Endothelial cell of umbilical vein (primary cell): Measurements from ENCODE around the gene RNMT. TPM values are rescaled to one million over a fixed set of nuclear protein-coding genes. Genes with fewer than 3 reads are reported as not detected.

Experiments used
- BruUV-seq: library from RNA; stranded (reverse); fragments of 400-500 nt; replicated peaks from 2 replicates; lab custom pipeline; 2021; lab: Mats Ljungman, UMichigan
- CTCF ChIA-PET: fragments of 300-600, 350-600 bp; sonication (Branson Sonifier 250); formaldehyde crosslinking; loops from one replicate; lab custom pipeline; 2021; ENCODE audit warnings: antibody characterized with exemption, inconsistent platforms; lab: Charles Lee
- POLR2A ChIA-PET: fragments of 300-600, 350-600 bp; sonication (Branson Sonifier 250); formaldehyde crosslinking; loops from one replicate; lab custom pipeline; 2021; ENCODE audit warnings: antibody characterized with exemption, inconsistent platforms; lab: Charles Lee
- DNase-seq: peaks from one replicate; pipeline ENCODE4 v3.0.0-alpha.2; 2011; ENCODE audit warnings: low read depth, low spot score
- FAIRE-seq: peaks from 2 replicates; lab custom pipeline; 2011; peaks lifted over from hg19 to GRCh38; lab: Jason Lieb, UNC
- H2AFZ ChIP-seq: 2 replicates; pipeline ENCODE4 v1.6.0; 2012; ENCODE audit warnings: low read depth, low read length, control low read depth, inconsistent platforms
- H3K27ac ChIP-seq: 2 replicates; pipeline ENCODE4 v1.5.1; 2011; ENCODE audit warnings: low read depth, mild to moderate bottlenecking, control low read depth, low read length, moderate library complexity; ENCODE audit not compliant: insufficient read depth
- H3K27me3 ChIP-seq, 2 experiments: 2 replicates each; pipeline versions ENCODE4 v1.6.0 to v1.6.1; 2011; ENCODE audit warnings: low read length in 2 of 2, mixed read lengths in 1 of 2; ENCODE audit not compliant: control insufficient read depth in 2 of 2, insufficient read depth in 2 of 2
- H3K36me3 ChIP-seq, 2 experiments: 2 replicates in 1 of 2; 3 replicates in 1 of 2; pipeline ENCODE4 v1.5.1; 2011; ENCODE audit warnings: low read length in 2 of 2, mild to moderate bottlenecking in 1 of 2, moderate library complexity in 1 of 2; ENCODE audit not compliant: control insufficient read depth in 2 of 2, insufficient read depth in 2 of 2; ENCODE audit errors: extremely low read depth in 1 of 2
- H3K4me1 ChIP-seq: 3 replicates; pipeline ENCODE4 v1.5.1; 2011; ENCODE audit warnings: mild to moderate bottlenecking, low read length; ENCODE audit not compliant: control insufficient read depth, insufficient read depth; ENCODE audit errors: extremely low read depth
- H3K4me2 ChIP-seq: 2 replicates; pipeline ENCODE4 v1.6.1; 2011; ENCODE audit warnings: low read length, control low read depth, mixed read lengths; ENCODE audit not compliant: insufficient read depth
- H3K4me3 ChIP-seq, 3 experiments: fragments of 200-600 bp in 1 of 3; sonication (generic), shearing (Covaris generic) in 1 of 3; replicated peaks in 1 of 3; 2 replicates each; pipeline ENCODE4 v1.5.1; 2011 to 2016; ENCODE audit warnings: control low read depth in 3 of 3, low read length in 3 of 3, mild to moderate bottlenecking in 2 of 3, inconsistent platforms in 1 of 3, low read depth in 1 of 3, moderate library complexity in 1 of 3; ENCODE audit not compliant: insufficient read depth in 1 of 3
- H3K79me2 ChIP-seq: 2 replicates; pipeline ENCODE4 v1.6.0; 2012; ENCODE audit warnings: low read length, inconsistent platforms; ENCODE audit not compliant: control insufficient read depth, insufficient read depth
- H3K9ac ChIP-seq: replicated peaks from 2 replicates; pipeline ENCODE3; 2011; ENCODE audit warnings: low read length, control low read depth; ENCODE audit not compliant: insufficient read depth; ENCODE audit errors: extremely low read depth
- H3K9me1 ChIP-seq: replicated peaks from 3 replicates; pipeline ENCODE4 v1.6.0; 2011; ENCODE audit warnings: mild to moderate bottlenecking, low read length; ENCODE audit not compliant: control insufficient read depth, insufficient read depth; ENCODE audit errors: extremely low read depth
- H3K9me3 ChIP-seq: replicated peaks from 2 replicates; pipeline ENCODE4 v1.5.1; 2012; ENCODE audit warnings: low read length, inconsistent platforms; ENCODE audit not compliant: control insufficient read depth, insufficient read depth
- H4K20me1 ChIP-seq: replicated peaks from 2 replicates; pipeline ENCODE3; 2011; ENCODE audit warnings: mild to moderate bottlenecking, low read length; ENCODE audit not compliant: control insufficient read depth, insufficient read depth; ENCODE audit errors: extremely low read depth
- EZH2 ChIP-seq: IDR thresholded peaks from 2 replicates; pipeline ENCODE4 v1.6.1; 2012; ENCODE audit warnings: borderline replicate concordance, low read depth, mild to moderate bottlenecking, moderate library complexity, low read length, inconsistent platforms; ENCODE audit not compliant: severe bottlenecking
- FOS ChIP-seq: IDR thresholded peaks from 2 replicates; pipeline ENCODE4 v1.6.1; 2011; ENCODE audit warnings: mild to moderate bottlenecking, low read length, moderate library complexity, borderline replicate concordance; ENCODE audit not compliant: insufficient read depth
- GATA2 ChIP-seq: IDR thresholded peaks from 2 replicates; pipeline ENCODE4 v1.7.0; 2011; ENCODE audit warnings: low read depth, mild to moderate bottlenecking, moderate library complexity, mixed read lengths, low read length; ENCODE audit not compliant: insufficient read length, insufficient read depth
- JUN ChIP-seq: IDR thresholded peaks from 2 replicates; pipeline ENCODE4 v1.6.1; 2011; ENCODE audit warnings: borderline replicate concordance, low read depth; ENCODE audit not compliant: insufficient read length, insufficient read depth
- POLR2A ChIP-seq: IDR thresholded peaks from 2 replicates; pipeline ENCODE4 v1.6.1; 2012; ENCODE audit warnings: low read depth, mild to moderate bottlenecking, control low read depth, low read length
- dilution Hi-C: fragments of 300-500 bp; cut with MboI; formaldehyde crosslinking; loops from one replicate; pipeline ENCODE4 v1.15.0; 2019; ENCODE audit warnings: low sequenced_read_pairs; ENCODE audit not compliant: extremely low pct_ligation_motif_present
- intact Hi-C: fragments of 100-400 bp; cut with micrococcal nuclease; formaldehyde crosslinking; loops from one replicate; pipeline ENCODE4 v1.10.0; 2022
- polyA plus RNA-seq, 4 experiments: library from polyadenylated mRNA; depleted of rRNA in 3 of 4; stranded (reverse) in 3 of 4; unstranded in 1 of 4; fragments of >200 nt; gene quantifications; 2 replicates each; pipeline versions ENCODE4 v1.2.1 to v1.2.3, GENCODE V29; 2011 to 2012; ENCODE audit warnings: missing spikeins in 1 of 4
- total RNA-seq: library from RNA; stranded (reverse); gene quantifications from 2 replicates; pipeline ENCODE4 v1.2.3, GENCODE V29; 2021
- TF ChIP-seq, protein P1 (sequence below), 2 donors: IDR thresholded peaks; 1 replicate in 1 of 2; 2 replicates in 1 of 2; pipeline ENCODE4 v1.5.1; 2011; ENCODE audit warnings: low read length in 2 of 2, mild to moderate bottlenecking in 2 of 2, moderate library complexity in 2 of 2, control low read depth in 1 of 2, inconsistent platforms in 1 of 2, low read depth in 1 of 2; ENCODE audit not compliant: insufficient read depth in 1 of 2; ENCODE audit errors: extremely low read depth in 1 of 2

The RNMT gene
- total and polyA plus RNA-seq, 2 donors (not counting 3 experiments of a cell fraction or from before 2014, with no cell fraction given): 9.8 to 29.5 TPM

DNA sequence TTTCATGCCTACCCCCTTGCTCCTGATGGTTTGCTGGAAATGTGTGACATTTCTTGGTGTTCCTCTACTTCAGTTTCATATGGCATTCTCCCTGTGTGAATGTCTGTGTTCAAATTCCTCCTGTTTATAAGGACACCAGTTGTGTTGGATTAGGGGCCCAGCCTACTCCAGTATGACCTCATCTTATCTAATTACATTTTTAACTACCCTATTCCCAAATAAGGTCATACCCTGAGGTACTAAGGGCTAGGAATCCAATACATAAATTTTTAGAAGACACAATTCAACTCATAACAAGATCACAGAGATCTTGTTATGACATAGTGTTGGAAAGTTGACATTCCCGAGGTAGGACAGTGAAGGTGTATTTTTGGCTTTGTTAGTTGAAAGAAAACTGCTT, 5.6 kb upstream of the RNMT start:
- Histone ChIP-seq H3K27ac (no peak overlapping the region), H3K27me3 (no peaks in the 10 kb centered on the region), H3K9ac (no peak overlapping the region), H3K9me3 (no peaks in the 10 kb centered on the region), H3K9me1 (no peaks in the 10 kb centered on the region), H3K4me3 (no peak overlapping the region), H3K79me2 (peaks cover 78% of the 10 kb centered on the region), H3K4me2 (no peak overlapping the region), H3K36me3 (no peaks in the 10 kb centered on the region), H3K4me1 (peaks cover 8% of the 10 kb centered on the region), H2AFZ (no peak overlapping the region), H4K20me1 (no peaks in the 10 kb centered on the region)
- BruUV-seq: no TSS peak
- dilution Hi-C loops: no loop called here
- DNase-seq (no peak), FAIRE-seq (no peak)
- ChIA-PET CTCF (no interaction called here), POLR2A (no interaction called here)
- intact Hi-C loops: loop anchor here (10.0 kb wide), 2 partner anchors 166 to 256 kb away; no protein-coding TSS in a partner anchor
- TF ChIP-seq GATA2 (no peak), POLR2A (no peak), EZH2 (no peak), JUN (no peak), FOS (no peak)
- TF ChIP-seq, protein P1, sequence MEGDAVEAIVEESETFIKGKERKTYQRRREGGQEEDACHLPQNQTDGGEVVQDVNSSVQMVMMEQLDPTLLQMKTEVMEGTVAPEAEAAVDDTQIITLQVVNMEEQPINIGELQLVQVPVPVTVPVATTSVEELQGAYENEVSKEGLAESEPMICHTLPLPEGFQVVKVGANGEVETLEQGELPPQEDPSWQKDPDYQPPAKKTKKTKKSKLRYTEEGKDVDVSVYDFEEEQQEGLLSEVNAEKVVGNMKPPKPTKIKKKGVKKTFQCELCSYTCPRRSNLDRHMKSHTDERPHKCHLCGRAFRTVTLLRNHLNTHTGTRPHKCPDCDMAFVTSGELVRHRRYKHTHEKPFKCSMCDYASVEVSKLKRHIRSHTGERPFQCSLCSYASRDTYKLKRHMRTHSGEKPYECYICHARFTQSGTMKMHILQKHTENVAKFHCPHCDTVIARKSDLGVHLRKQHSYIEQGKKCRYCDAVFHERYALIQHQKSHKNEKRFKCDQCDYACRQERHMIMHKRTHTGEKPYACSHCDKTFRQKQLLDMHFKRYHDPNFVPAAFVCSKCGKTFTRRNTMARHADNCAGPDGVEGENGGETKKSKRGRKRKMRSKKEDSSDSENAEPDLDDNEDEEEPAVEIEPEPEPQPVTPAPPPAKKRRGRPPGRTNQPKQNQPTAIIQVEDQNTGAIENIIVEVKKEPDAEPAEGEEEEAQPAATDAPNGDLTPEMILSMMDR (IDR thresholded peaks at IDR 0.05; ENCODE audit: extremely low read depth in 1 of 2, insufficient read depth in 1 of 2, low read depth in 1 of 2, low read length in 2 of 2): no peak
